Neural progenitor cell (in vitro differentiated cells): ENCODE measurements around the gene CXCL5.

Experiments used
- EZH2 ChIP-seq: fragments of 200-600 bp; sonication (generic); IDR thresholded peaks from 2 replicates; pipeline ENCODE4 v1.6.1; 2017; ENCODE audit warnings: antibody characterized with exemption, mild to moderate bottlenecking, moderate library complexity
- EZH2phosphoT487 ChIP-seq: fragments of 200-600 bp; sonication (generic); IDR thresholded peaks from 2 replicates; pipeline ENCODE4 v1.6.1; 2017; ENCODE audit warnings: antibody characterized with exemption
- TF ChIP-seq, protein P1 (sequence below): fragments of 200-600 bp; sonication (generic); IDR thresholded peaks from 2 replicates; pipeline ENCODE4 v1.5.1; 2017; ENCODE audit warnings: antibody characterized with exemption, mild to moderate bottlenecking

DNA sequence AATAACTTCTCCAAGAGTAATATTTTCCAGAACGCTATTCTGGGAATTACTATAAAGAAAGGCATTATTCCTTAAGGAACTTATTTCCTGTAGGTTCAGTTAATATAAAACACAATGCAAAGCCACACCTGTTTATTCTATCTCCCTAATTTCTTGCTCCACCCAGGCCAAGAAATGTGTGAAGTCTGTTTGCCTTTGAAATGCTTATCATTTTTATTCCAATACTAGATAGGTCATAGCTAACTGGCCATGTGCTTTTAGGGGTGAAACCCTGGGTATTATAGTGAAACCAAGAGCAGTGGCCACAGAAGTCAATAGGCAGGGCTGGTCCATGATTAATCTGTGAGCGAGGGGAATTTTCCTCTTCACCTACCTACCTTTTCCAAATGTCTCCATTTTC, 25.2 kb upstream of the CXCL5 start:
- TF ChIP-seq, protein P1, sequence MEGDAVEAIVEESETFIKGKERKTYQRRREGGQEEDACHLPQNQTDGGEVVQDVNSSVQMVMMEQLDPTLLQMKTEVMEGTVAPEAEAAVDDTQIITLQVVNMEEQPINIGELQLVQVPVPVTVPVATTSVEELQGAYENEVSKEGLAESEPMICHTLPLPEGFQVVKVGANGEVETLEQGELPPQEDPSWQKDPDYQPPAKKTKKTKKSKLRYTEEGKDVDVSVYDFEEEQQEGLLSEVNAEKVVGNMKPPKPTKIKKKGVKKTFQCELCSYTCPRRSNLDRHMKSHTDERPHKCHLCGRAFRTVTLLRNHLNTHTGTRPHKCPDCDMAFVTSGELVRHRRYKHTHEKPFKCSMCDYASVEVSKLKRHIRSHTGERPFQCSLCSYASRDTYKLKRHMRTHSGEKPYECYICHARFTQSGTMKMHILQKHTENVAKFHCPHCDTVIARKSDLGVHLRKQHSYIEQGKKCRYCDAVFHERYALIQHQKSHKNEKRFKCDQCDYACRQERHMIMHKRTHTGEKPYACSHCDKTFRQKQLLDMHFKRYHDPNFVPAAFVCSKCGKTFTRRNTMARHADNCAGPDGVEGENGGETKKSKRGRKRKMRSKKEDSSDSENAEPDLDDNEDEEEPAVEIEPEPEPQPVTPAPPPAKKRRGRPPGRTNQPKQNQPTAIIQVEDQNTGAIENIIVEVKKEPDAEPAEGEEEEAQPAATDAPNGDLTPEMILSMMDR, result no peak
- no peak for TF ChIP-seq EZH2
- TF ChIP-seq EZH2phosphoT487, result no peak
